ENCODE data around the gene SPCS1.
A peak's percentile ranks its signal among the peaks of the same experiment; 100 is the strongest.
"Not testable (repeated sequence)": the region's sequence is repeated elsewhere in the genome, so short reads cannot be mapped to it uniquely, and the experiment has no call there.

The SPCS1 gene

DNA sequence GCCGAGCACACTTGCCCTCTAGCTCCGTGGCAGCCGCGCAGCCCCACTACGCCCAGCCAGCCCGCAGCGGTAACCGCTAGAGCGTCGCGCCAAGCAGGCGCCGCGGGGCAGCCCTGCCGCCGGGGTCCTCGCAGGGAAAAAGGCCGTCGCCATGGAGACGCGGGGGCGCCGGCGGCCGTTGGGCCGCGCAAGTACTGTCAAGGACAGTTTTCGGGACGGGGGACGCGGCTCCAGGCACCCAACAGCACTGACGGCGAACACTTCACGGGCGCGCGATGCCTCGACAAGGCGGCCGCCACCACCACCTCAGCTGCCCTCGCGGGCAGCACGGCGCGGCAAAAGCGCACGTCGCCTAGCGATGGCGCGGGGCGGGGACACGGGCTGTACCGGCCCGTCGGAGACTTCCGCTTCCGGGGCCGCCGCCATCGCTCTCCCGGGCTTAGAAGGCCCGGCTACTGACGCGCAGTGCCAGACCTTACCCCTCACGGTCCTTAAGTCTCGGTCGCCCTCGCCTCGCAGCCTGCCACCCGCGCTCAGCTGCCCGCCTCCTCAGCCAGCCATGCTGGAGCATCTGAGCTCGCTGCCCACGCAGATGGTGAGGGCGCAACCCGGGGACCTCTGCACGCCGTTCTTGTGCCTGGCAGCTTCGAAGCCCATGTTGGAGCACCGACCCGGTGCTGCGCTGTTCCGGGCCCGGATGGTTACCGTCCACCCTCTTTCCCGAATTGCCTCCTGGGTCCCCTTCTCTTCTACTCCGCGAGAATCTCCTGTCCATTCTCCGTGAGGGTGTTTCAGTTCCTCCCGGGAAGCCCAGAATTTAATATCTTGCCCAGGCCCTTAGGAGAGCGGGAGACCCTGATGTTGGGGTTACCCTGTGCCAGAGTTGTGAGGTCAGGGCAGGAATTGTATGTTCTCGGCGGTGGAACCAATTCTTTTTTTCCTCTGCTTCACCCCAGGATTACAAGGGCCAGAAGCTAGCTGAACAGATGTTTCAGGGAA lies at the start of gene SPCS1, which contains the start of gene GLT8D1:
TSS of gene SPCS1 (plus strand) at position 419 of the 999 bp plus-strand sequence. CDS start at position 560, 141 bp downstream.
TSS of gene GLT8D1 (minus strand) at position 104 of the 999 bp plus-strand sequence. CDS start 5,331 bp downstream, outside the sequence.
- DNase-seq: peak; percentile 86

DNA sequence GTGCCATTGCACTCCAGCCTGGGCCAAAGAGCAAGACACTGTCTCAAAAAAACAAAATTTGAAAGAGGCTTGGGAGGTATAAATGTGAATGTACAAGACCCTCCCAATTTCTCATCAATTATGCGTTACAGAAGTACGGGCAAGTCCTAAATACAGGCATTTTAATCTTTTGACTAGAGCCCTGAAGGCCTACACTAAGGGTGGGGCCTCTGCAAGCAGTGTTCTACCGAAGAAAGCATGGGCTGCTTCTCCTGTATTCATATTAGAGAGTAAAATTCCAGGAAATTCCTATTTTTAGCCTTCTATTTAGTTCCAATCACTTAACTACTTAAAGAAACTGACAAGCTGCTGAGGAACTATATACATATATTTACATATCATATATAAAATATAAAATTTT lies 45.9 kb upstream of the SPCS1 start:
- DNase-seq: no peak

DNA sequence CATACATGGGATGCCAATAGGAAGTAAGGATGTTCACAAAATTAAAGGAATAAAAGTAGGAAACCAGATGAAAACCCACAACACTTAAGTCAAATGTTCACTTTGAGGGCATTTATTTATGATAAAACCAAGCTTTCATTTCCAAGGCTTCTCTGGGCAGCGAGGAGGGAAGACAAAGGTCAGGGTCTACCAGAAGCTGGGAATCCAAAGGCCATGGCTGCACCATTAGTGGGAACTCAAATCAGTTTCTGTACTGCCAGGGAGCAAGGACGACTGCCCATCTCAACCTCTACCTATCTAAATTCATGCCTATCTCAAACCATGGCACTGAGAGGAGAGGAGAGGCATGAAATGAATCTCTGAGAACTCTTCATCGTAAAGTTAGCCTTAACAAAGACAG lies 42.8 kb upstream of the SPCS1 start:
- no peak for DNase-seq

DNA sequence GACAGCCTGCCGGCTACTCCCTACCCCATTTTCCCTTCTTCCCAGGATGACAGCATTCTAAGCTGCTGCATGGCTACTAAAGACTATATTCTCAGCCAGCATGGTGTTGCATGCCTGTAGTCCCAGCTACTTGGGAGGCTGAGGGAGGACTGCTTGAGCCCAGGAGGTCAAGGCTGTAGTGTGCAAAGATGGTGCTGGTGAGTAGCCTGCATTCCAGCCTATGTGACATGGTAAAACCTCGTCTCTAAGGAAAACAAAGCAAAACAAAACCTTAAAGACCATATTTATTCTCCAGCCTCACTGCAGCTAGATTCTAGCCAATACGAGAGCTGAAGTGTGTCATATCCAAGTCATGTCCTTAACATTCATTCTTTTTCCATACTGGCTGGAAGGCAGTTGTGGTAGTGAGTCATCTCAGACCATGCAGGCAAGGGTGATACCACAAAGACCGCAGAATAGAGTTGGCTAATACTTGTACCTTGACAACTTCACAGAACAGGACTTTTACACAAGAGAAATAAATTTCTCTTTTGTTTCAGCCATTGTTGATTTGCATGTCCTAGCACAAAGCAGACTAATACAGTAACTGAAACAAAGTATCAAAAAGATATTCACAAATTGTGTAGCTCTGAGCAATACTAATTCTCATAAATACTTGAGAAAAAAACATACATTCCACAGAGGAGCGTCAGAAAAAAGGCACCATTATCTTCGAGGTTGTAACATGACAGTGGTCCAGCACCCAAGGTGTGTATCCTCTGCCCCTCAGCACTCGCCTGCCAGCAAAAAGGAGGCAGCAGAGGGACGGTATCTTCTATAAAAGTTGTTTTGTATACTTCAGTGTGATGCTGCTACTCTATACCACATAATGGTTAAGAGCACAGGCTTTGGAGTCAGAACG lies 35.0 kb upstream of the SPCS1 start:
- DNase-seq: peak; percentile 43

DNA sequence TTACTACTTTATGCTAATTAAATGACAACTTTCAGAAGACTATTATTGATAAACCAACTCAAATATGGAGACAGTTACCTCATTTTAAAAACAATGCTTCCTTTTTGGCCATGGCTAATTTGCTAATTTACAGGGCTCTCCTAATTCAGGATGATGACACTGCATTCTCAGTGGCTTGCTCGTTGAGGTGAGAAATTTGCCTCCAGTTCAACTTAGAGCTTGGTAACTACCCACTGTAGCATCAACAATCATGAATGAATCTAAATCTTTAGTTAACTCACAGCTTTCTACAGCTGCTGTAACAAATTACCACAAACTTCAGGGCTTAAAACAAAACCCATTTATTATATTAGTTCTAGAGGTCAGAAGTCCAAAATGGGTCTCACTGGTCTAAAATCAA lies 34.2 kb upstream of the SPCS1 start:
- DNase-seq: no peak

DNA sequence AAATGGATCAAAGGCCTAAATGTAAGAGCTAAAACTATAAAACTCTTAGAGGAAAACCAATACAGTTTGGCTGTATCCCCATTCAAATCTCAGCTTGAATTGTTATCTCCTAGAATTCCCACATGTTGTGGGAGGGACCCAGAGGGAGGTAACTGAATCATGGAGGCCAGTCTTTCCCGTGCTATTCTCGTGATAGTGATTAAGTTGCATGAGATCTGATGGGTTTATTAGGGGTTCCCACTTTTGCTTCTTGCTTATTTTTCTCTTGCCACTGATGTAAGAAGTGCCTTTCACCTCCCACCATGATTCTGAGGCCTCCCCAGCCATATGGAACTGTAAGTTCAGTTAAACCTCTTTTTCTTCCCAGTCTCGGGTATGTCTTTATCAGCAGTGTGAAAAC lies 29.7 kb upstream of the SPCS1 start:
- not testable (repeated sequence) for DNase-seq

DNA sequence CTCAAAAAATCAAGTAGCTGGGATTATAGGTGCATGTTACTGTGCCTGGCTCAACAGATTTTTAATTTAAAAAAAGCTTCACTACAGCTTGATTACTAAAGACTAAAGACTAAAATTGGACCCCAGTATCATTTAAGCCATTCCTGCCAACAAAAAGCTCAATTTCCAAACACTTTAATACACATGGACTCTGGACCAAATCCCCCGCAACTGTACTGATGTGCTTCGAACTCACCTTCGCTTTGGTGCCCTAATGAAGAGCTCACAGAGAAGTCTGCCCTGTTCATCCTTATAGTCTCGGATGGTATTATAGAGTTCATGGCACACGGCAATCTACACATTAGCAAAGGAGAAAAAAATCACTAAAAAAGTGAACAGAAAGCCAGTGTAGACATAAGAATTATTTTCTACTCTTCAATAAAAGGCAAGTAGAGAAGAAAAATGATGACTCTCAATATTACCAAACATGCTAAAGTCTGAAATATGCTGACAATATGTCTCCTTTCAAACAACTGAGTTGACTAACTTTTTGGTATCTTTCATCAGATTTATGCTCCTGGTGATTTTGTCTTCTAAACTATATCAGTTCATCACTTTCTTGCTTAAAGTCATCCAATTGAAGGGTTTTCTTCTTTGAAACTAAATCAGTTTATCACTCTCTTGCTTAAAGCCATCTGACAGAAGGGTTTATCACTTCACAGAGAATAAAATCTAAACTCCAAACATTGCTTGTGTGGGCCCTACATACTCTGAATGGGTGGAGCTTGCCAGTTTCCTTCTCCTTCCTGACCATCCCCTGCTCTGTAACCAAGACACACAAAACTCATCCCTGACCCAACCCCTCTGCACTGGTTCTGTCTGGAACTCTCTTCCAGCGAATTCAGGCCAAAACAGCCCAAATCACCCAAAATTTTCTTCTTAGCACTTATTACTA lies 27.4 kb upstream of the SPCS1 start:
- no peak for DNase-seq

DNA sequence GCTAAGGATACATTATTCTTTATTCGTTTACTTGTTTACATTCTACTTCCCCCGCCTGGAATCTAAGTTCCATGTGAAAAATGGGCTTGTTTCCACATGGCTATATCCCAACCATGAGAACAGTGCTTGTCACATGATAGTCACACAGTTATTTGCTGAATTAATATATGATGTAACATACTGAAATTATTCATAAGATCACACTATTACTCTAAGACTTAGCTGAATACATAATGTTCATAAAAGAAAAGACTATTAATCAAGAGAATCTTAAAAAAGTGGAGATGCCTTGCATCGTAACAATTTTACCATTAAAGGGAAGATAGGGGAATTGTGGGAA lies 26.7 kb upstream of the SPCS1 start:
- DNase-seq: no peak

DNA sequence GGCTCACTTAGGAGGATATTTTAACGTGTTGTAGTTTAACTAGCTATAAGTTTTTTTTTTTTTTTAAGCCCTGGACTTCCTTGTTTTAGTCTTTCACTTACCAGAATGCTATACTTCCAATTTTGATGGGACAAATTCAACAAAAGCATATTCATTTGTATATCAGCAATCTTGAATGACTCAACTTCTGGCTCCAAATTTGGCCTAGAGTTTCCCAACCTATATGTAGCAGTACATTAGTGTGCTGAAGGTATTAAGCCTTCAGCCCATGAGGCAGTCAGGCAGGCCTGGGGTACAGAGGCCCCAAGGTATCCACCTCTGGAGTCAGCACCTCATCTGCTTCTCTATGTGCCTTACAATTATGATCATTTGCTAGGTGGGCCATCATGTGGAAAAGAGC lies 26.1 kb upstream of the SPCS1 start:
- DNase-seq: no peak

DNA sequence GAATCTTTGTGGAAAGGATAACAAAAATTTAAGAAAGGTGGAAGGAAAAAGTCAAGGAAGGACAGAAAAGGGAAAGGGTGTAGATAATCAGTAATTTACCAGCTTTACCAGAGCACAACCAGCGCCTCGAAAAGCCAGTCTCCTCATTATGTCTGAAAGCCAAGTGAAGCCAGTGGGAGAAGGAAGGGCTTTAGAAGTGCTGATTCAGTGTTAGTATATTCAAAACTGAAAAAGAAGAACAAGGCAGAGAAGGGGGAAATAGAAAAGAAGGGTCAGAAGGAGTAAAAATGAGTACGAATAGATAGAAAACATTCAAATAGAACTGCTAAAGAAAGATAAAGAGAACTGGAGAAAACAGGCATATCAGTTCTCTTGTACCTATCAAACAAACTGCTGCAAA lies 24.3 kb upstream of the SPCS1 start:
- DNase-seq: no peak

DNA sequence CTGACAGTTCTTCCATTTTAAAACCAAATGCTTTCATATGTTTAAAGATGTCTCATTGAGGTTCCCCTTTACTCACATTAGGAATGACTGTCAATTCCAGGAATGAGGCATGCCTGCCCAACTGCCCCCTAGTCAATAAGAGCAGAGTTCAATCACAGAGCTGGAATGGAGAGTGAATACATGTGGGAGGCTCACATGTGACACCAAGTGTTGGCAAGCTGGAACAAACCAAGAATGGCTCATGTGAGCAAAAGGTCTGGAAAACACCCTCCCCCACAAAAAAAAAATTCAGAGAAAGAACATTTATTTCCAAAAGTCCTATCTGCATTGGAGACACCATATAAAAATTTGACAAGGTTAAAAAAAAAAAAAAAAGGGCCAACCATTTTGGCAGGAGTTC lies 23.9 kb upstream of the SPCS1 start:
- no peak for DNase-seq

DNA sequence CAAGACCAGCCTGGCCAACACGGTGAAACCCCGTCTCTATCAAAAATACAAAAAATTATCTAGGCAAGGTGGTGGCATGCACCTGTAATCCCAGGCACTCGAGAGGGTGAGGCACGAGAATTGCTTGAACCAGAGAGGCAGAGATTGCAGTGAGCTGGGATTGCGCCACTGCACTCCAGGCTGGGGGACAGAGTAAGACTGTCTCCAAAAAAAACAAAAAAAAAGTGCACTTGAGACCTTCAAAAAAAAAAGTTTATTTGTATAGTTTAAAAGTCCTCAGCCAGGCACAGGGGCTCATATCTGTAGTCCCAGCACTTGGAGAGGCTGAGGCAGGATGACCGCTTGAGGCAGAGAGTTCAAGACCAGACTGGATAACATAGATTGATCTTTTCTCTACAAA lies 22.3 kb upstream of the SPCS1 start:
- DNase-seq: no peak

DNA sequence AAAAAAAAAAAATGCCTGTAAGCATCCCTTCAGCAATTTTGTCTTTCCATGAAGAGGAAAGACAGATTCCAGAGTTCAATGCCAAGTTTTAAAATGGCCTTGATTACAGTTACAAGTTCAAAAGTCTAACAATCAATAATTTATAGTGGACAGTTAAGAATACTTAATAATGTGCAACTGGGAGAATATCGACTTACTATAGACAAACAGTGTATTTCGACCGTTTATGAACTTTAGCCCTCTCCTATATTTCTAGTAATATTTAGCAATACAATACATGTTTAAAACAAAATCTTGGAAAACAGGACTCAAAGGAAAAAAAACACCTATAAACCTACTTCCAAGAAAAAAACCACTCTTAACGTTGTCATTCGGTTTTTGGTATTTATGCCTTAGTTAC lies 21.7 kb upstream of the SPCS1 start:
- no peak for DNase-seq

DNA sequence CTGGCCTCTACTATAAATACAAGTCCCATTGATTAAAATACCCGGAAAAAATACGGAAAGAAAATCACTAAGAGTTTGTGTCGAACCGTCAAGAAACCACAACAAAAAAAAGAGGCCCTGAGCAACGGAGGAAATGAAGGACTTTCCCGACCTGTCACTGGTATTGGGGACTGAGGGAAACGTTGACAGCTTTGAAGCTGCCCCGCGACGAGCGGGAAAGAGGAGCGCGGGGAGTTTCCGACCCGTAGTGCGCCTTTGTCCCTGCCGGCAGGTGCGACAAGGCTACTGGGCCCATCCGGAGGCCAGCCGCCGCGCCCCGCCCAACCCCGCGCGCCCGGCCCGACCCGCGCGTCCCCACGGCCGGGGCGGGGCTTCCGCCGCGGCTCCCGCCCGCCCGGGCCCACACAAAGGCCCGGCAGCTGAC lies 20.6 kb upstream of the SPCS1 start:
- DNase-seq: peak; percentile 94

DNA sequence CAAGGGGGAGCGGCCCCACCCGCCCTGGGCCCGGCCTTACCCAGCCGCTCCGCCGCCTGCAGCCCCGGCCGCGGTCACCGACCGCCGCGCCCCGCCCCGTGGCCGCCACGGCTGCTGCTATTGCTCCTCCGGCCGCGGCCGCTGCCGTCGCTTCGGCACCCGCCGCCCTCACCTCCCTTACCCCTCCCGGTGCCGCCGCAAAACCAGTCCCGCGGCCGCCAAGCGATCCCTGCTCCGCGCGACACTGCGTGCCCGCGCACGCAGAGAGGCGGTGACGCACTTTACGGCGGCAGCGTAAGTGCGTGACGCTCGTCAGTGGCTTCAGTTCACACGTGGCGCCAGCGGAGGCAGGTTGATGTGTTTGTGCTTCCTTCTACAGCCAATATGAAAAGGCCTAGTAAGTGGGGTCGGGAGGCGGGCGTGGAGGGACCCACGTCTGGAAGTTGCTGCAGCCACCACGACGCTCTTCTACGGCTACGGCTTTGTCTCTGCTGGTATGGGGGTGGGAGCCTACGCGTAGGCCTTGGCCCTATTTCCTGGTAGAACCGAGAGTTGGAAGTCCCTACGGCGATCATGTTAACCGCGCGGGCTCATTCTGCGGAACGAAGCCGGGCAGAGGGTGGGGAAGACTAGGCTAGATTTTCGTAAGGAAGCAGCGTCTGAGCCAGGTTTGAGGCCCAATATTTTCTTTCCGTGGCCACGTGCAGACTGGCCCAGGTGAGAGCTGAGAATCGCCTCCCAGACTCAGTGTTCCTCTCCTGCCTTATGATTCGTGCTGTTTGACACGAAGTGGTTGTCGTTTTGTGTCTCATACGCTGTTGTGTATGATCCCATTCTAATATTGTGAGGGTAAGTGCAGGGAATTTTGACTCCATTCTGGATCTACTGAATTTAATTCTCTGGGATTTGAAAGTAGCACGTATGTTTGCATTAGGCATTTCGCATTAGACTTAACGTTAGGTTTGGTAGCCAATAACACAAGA lies 19.9 kb upstream of the SPCS1 start, which contains the start of the genes GNL3 and PBRM1:
TSS of gene GNL3 (plus strand) at position 324 of the 983 bp plus-strand sequence. CDS start at position 385, 61 bp downstream.
TSS of gene PBRM1 (minus strand) at position 205 of the 983 bp plus-strand sequence.
- DNase-seq: peak; percentile 95

DNA sequence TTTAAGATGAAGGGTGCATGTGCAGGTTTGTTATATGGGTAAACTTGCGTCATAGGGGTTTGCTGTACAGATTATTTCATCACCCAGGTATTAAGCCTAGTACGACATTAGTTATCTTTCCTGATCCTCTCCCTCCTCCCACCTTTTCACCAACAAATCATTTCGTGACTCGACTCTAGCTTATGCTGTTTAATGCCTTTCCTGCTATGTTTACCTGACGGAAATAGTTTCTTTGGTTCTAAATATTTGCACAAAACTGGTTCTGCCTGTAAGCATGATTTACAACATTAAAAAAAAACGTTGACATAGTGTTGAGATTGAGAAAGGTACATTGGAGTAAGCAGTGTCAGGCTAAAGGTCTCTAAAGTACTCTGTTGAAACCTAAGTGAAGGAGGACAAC lies 17.6 kb upstream of the SPCS1 start:
- no peak for DNase-seq

DNA sequence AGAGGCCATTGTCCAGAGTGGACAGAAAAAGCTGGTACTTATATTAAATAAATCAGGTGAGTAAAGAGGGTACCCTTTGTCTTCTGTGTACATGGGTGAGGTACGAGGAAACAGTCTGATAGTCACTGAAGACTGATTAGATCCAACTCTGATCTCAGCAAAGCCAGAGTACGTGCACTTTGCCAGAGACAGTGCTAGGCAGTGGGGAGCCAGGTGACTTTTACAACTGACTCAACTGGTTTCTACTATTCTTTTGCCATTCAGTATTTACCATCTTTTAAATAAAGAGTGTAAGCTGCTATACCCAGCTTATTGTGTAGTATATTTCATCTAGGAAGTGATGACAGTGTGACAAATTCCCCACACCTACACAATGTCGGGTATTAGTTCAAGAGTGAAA lies 16.8 kb upstream of the SPCS1 start:
- no peak for DNase-seq

DNA sequence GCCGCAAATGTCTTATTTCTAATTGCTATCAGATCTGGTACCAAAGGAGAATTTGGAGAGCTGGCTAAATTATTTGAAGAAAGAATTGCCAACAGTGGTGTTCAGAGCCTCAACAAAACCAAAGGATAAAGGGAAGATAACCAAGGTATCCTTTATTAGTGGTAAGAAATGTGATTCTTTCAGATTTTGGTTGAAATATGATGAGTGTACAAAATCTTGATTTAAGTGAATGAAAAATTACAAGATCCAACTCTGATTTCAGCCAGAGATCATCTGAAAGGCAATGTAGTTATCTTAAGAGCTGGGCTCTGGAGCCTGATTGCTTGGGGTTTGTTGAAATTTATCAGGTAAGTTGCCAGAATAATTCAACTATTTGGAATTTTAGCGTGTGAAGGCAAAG lies 15.3 kb upstream of the SPCS1 start:
- no peak for DNase-seq

DNA sequence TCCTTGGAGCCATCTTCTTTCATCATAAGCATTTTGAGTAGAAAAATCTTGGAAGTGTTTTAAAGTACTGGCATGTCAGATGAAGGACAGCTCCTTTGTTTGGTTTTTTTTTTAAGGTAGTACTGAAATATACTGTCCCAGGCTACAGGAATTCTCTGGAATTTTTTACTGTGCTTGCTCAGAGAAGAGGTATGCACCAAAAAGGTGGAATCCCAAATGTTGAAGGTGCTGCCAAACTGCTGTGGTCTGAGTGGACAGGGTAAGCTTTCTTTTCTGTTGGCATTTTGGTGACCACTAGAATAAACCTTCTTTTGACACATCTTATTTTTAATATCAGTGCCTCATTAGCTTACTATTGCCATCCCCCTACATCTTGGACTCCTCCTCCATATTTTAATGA lies 12.8 kb upstream of the SPCS1 start:
- no peak for DNase-seq

DNA sequence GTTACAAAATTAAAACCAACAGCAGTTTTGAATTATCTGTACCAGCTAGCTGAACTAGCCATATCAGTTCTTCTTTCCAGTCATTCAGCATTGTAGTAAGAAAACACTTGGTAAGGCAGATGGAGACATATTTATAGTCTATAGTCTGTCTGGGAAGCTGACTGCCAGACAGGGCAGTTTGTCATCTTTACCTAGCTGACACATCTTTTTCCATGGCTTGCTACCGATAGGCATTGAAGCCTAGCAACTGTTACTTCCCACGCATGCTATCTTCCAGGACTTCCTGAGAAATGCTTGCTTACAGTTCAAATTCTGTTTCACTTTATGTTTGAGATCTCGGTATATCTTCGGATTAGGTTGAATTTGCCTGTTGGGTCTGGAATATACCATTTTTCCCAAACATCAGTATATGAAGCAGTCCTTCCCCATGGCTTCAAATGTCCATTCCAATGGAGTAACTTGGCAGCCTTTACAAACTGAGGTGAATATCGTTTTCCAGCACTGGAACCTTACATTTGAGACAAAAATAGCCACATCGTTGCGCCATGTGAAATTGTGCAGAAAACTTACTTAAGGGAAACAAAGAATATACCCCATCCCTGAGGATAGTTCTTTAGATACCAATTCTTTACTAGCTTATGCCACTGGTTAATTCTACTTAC lies 11.2 kb upstream of the SPCS1 start:
- DNase-seq: no peak

Measured in CD4-positive, alpha-beta T cell treated with Interleukin-21 for 1 hour (primary cell).